IMR-90 (cell line): ENCODE measurements around the gene LDHAL6A. TPM values are rescaled to one million over a fixed set of nuclear protein-coding genes. Genes with fewer than 3 reads are reported as not detected.

Experiments
- ATAC-seq: fragments of 200-7000 bp; cut with Tn5 transposase; 2 replicates; pipeline ENCODE4 v1.9.1; 2020; ENCODE audit warnings: low read depth, mild to moderate bottlenecking, moderate library complexity
- BruUV-seq: library from RNA; stranded (reverse); fragments of 400-500 nt; replicated peaks from 2 replicates; lab custom pipeline; 2021; lab: Mats Ljungman, UMichigan
- CTCF ChIA-PET: fragments of 300-600 bp; formaldehyde crosslinking; extraction: SDS; loops from one replicate; lab custom pipeline; 2021; ENCODE audit warnings: antibody characterized with exemption; lab: Yijun Ruan, JAX
- POLR2A ChIA-PET: fragments of 300-600 bp; sonication (Branson Sonifier 250); formaldehyde crosslinking; loops from one replicate; lab custom pipeline; 2022; ENCODE audit warnings: antibody characterized with exemption; ENCODE audit not compliant: unreplicated experiment; lab: Charles Lee
- DNase-seq: peaks from one replicate; pipeline ENCODE4 v3.0.0; 2013
- H2AFZ ChIP-seq: replicated peaks from 2 replicates; pipeline ENCODE3; 2013; ENCODE audit warnings: low read length, mild to moderate bottlenecking; ENCODE audit not compliant: poor library complexity
- H2AK5ac ChIP-seq: 2 replicates; pipeline ENCODE4 v1.6.1; 2013; ENCODE audit warnings: low read depth, low read length, inconsistent platforms
- H2AK9ac ChIP-seq: replicated peaks from 2 replicates; pipeline ENCODE3; 2013; ENCODE audit warnings: mild to moderate bottlenecking, low read depth, low read length, moderate library complexity; ENCODE audit not compliant: poor library complexity
- H2BK120ac ChIP-seq: 2 replicates; pipeline ENCODE4 v1.6.1; 2013; ENCODE audit warnings: low read depth, low read length, inconsistent platforms
- H2BK15ac ChIP-seq: 3 replicates; pipeline ENCODE4 v1.6.1; 2013; ENCODE audit warnings: low read depth, low read length, inconsistent platforms
- H2BK20ac ChIP-seq: 2 replicates; pipeline ENCODE4 v1.6.1; 2013; ENCODE audit warnings: low read depth, mild to moderate bottlenecking, inconsistent platforms, low read length, moderate library complexity
- H2BK5ac ChIP-seq: 2 replicates; pipeline ENCODE4 v1.6.1; 2013; ENCODE audit warnings: mild to moderate bottlenecking, low read depth, low read length, inconsistent platforms; ENCODE audit not compliant: poor library complexity, severe bottlenecking
- H3K14ac ChIP-seq: replicated peaks from 2 replicates; pipeline ENCODE4 v1.6.1; 2013; ENCODE audit warnings: low read depth, low read length, inconsistent platforms
- H3K18ac ChIP-seq: 2 replicates; pipeline ENCODE4 v1.6.1; 2013; ENCODE audit warnings: low read depth, low read length, control low read depth
- H3K23ac ChIP-seq: 2 replicates; pipeline ENCODE4 v1.6.1; 2013; ENCODE audit warnings: low read depth, low read length, inconsistent platforms
- H3K27ac ChIP-seq: 2 replicates; pipeline ENCODE4 v1.5.1; 2013; ENCODE audit warnings: mild to moderate bottlenecking, control low read depth, low read length; ENCODE audit not compliant: insufficient read depth
- H3K27me3 ChIP-seq: 2 replicates; pipeline ENCODE4 v1.6.1; 2013; ENCODE audit warnings: low read length; ENCODE audit not compliant: control insufficient read depth, insufficient read depth
- H3K36me3 ChIP-seq: 2 replicates; pipeline ENCODE4 v1.6.1; 2013; ENCODE audit warnings: low read length, mixed read lengths; ENCODE audit not compliant: control insufficient read depth, insufficient read depth
- H3K4ac ChIP-seq: 2 replicates; pipeline ENCODE4 v1.6.1; 2013; ENCODE audit warnings: low read depth, low read length, inconsistent platforms
- H3K4me1 ChIP-seq: 2 replicates; pipeline ENCODE4 v1.6.1; 2013; ENCODE audit warnings: low read length, mixed read lengths; ENCODE audit not compliant: control insufficient read depth, insufficient read depth
- H3K4me2 ChIP-seq: 2 replicates; pipeline ENCODE4 v1.6.1; 2013; ENCODE audit warnings: low read depth, mild to moderate bottlenecking, control low read depth, low read length, moderate library complexity
- H3K4me3 ChIP-seq: 2 replicates; pipeline ENCODE4 v1.5.1; 2013; ENCODE audit warnings: low read depth, mild to moderate bottlenecking, control low read depth, low read length, moderate library complexity; ENCODE audit not compliant: insufficient read depth
- H3K56ac ChIP-seq: 2 replicates; pipeline ENCODE4 v1.6.1; 2013; ENCODE audit warnings: low read length, inconsistent platforms; ENCODE audit not compliant: insufficient read depth; ENCODE audit errors: extremely low read depth
- H3K79me1 ChIP-seq, 2 experiments: 2 replicates each; pipeline ENCODE4 v1.6.1; 2013; ENCODE audit warnings: low read length in 2 of 2, inconsistent platforms in 1 of 2, low read depth in 1 of 2
- H3K9ac ChIP-seq: 2 replicates; pipeline ENCODE4 v1.6.1; 2013; ENCODE audit warnings: low read depth, low read length, control low read depth
- H3K9me1 ChIP-seq: 2 replicates; pipeline ENCODE4 v1.6.1; 2013; ENCODE audit warnings: low read length, inconsistent platforms; ENCODE audit not compliant: insufficient read depth
- H3K9me3 ChIP-seq: 2 replicates; pipeline ENCODE4 v1.6.1; 2013; ENCODE audit warnings: low read length; ENCODE audit not compliant: control insufficient read depth, insufficient read depth
- H4K20me1 ChIP-seq: 2 replicates; pipeline ENCODE4 v1.6.1; 2013; ENCODE audit warnings: low read length, inconsistent platforms; ENCODE audit not compliant: insufficient read depth
- H4K5ac ChIP-seq: 2 replicates; pipeline ENCODE4 v1.6.1; 2013; ENCODE audit warnings: mild to moderate bottlenecking, low read depth, low read length, control low read depth
- H4K8ac ChIP-seq, 2 experiments: 2 replicates each; pipeline ENCODE4 v1.6.1; 2013; ENCODE audit warnings: low read depth in 2 of 2, low read length in 2 of 2, control low read depth in 1 of 2, inconsistent platforms in 1 of 2
- H4K91ac ChIP-seq: 2 replicates; pipeline ENCODE4 v1.6.1; 2013; ENCODE audit warnings: low read depth, low read length, inconsistent platforms; ENCODE audit not compliant: insufficient read depth
- BHLHE40 ChIP-seq: fragments of 150-350 bp; IDR thresholded peaks from 2 replicates; pipeline ENCODE4 v1.6.1; 2016; ENCODE audit warnings: mild to moderate bottlenecking, low read depth, low read length
- CEBPB ChIP-seq: IDR thresholded peaks from 2 replicates; pipeline ENCODE4 v1.6.1; 2012; ENCODE audit warnings: low read depth, low read length, improper control_type of control experiment
- CHD1 ChIP-seq: IDR thresholded peaks from 2 replicates; pipeline ENCODE4 v1.6.1; 2012; ENCODE audit warnings: low read depth, low read length, improper control_type of control experiment
- CTCF ChIP-seq: conservative IDR thresholded peaks from 2 replicates; pipeline ENCODE4 v1.5.1; 2012; ENCODE audit warnings: mild to moderate bottlenecking, low read depth, low read length, improper control_type of control experiment
- ELK1 ChIP-seq: fragments of 150-350 bp; IDR thresholded peaks from 2 replicates; pipeline ENCODE4 v1.6.1; 2016; ENCODE audit warnings: low read depth, mild to moderate bottlenecking, low read length, moderate library complexity, borderline replicate concordance
- MAFK ChIP-seq: IDR thresholded peaks from 2 replicates; pipeline ENCODE4 v1.6.1; 2012; ENCODE audit warnings: low read depth, low read length, improper control_type of control experiment
- MAZ ChIP-seq: IDR thresholded peaks from 2 replicates; pipeline ENCODE4 v1.6.1; 2012; ENCODE audit warnings: low read depth, mild to moderate bottlenecking, low read length, improper control_type of control experiment, moderate library complexity, borderline replicate concordance
- MXI1 ChIP-seq: IDR thresholded peaks from 2 replicates; pipeline ENCODE4 v1.6.1; 2012; ENCODE audit warnings: low read depth, mild to moderate bottlenecking, low read length, moderate library complexity, borderline replicate concordance
- NFE2L2 ChIP-seq: fragments of 150-350 bp; IDR thresholded peaks from 2 replicates; pipeline ENCODE4 v1.6.1; 2016; ENCODE audit warnings: low read depth, mild to moderate bottlenecking, low read length
- POLR2A ChIP-seq: IDR thresholded peaks from 2 replicates; pipeline ENCODE4 v1.6.1; 2012; ENCODE audit warnings: mild to moderate bottlenecking, low read depth, low read length
- RAD21 ChIP-seq: IDR thresholded peaks from 2 replicates; pipeline ENCODE4 v1.6.1; 2012; ENCODE audit warnings: low read length, improper control_type of control experiment
- RCOR1 ChIP-seq: IDR thresholded peaks from 2 replicates; pipeline ENCODE4 v1.6.1; 2012; ENCODE audit warnings: mild to moderate bottlenecking, low read length, improper control_type of control experiment; ENCODE audit not compliant: insufficient replicate concordance
- SMC3 ChIP-seq: fragments of 150-350 bp; IDR thresholded peaks from 2 replicates; pipeline ENCODE4 v1.6.1; 2016; ENCODE audit warnings: low read depth, mild to moderate bottlenecking, antibody characterized with exemption, low read length, moderate library complexity
- USF2 ChIP-seq: fragments of 150-350 bp; IDR thresholded peaks from 2 replicates; pipeline ENCODE4 v1.6.1; 2017; ENCODE audit warnings: mild to moderate bottlenecking, antibody characterized with exemption, low read length, low read depth
- WGBS, 2 experiments: methylation state at CpG; one replicate each; pipeline versions ENCODE4 v1.1.5 to v1.1.7; 2013; ENCODE audit warnings: missing lambda C conversion rate in 2 of 2; ENCODE audit not compliant: insufficient read length in 1 of 2; ENCODE audit errors: extremely low coverage in 2 of 2; 5-methylcytosine and 5-hydroxymethylcytosine counted together
- dilution Hi-C: fragments of 300-500 bp; cut with HindIII; formaldehyde crosslinking; loops from one replicate; pipeline ENCODE4 v1.14.3; 2018; ENCODE audit warnings: low sequenced_read_pairs; ENCODE audit not compliant: unreplicated experiment
- in situ Hi-C: fragments of 300-500 bp; cut with MboI; formaldehyde crosslinking; loops from 3 replicates; pipeline ENCODE4 v1.14.3; 2019; ENCODE audit warnings: low sequenced_read_pairs, inconsistent platforms, mixed read lengths
- intact Hi-C: fragments of 100-400 bp; cut with micrococcal nuclease; formaldehyde crosslinking; loops from 2 replicates; pipeline ENCODE4 v1.10.0; 2022
- polyA plus RNA-seq, 3 experiments: library from polyadenylated mRNA; depleted of rRNA; stranded (reverse); fragments of >200 nt; gene quantifications; 2 replicates each; pipeline ENCODE4 v1.2.3, GENCODE V29; 2012; ENCODE audit warnings: low replicate concordance in 1 of 3
- total RNA-seq: library from RNA; depleted of rRNA; stranded (reverse); fragments of >200 nt; gene quantifications from 2 replicates; pipeline ENCODE4 v1.2.3, GENCODE V29; 2012

Gene LDHAL6A
- total and polyA plus RNA-seq, 2 of the 4 experiments (the other 2 are of a cell fraction) = not detected

GRCh38 chr11:18461909-18462308, 6.3 kb downstream of the LDHAL6A start:
- H2BK15ac ChIP-seq = no peak overlapping the region
- no peaks in the 10 kb centered on the region for H3K36me3 ChIP-seq
- 96% methylated on average over 4 of the region's 6 CpGs; no CpG with 5 or more reads in 1 of the 2 experiments for whole genome bisulfite sequencing, 2 experiments
- intact Hi-C loops (no loop called here), in situ Hi-C loops (no loop called here), dilution Hi-C loops (no loop called here)
- no peaks in the 10 kb centered on the region for H4K20me1 ChIP-seq
- no peak overlapping the region for H2BK5ac ChIP-seq
- H3K4me2 ChIP-seq = no peak overlapping the region
- no TSS peak for BruUV-seq
- no peak overlapping the region for H2BK120ac ChIP-seq
- H3K23ac ChIP-seq = no peak overlapping the region
- H3K18ac ChIP-seq = no peak overlapping the region
- H3K4ac ChIP-seq = no peak overlapping the region
- no peak overlapping the region for H2BK20ac ChIP-seq
- CTCF ChIA-PET = no interaction called here
- no peak overlapping the region for H2AK9ac ChIP-seq
- H4K5ac ChIP-seq = no peak overlapping the region
- peaks cover 1% of the 10 kb centered on the region; the same call in 1 of the 2 replicates for H3K27me3 ChIP-seq
- H3K9me1 ChIP-seq = no peaks in the 10 kb centered on the region
- H2AK5ac ChIP-seq = no peak overlapping the region
- H3K56ac ChIP-seq = no peak overlapping the region
- no peak overlapping the region for H4K8ac ChIP-seq
- H3K4me3 ChIP-seq = no peak overlapping the region
- no peak overlapping the region for H4K91ac ChIP-seq
- TF ChIP-seq RCOR1 = no peak
- no peak for TF ChIP-seq MAFK
- no peak for TF ChIP-seq SMC3
- TF ChIP-seq POLR2A = no peak
- TF ChIP-seq CTCF = no peak
- TF ChIP-seq CEBPB = no peak
- TF ChIP-seq MXI1 = no peak
- TF ChIP-seq ELK1 = no peak
- no peak for TF ChIP-seq MAZ
- no peak for TF ChIP-seq USF2
- no peak for TF ChIP-seq RAD21
- no peak for TF ChIP-seq CHD1
- TF ChIP-seq BHLHE40 = no peak
- no peak for TF ChIP-seq NFE2L2
- no peak overlapping the region for H3K27ac ChIP-seq
- H3K4me1 ChIP-seq = no peaks in the 10 kb centered on the region
- no peak overlapping the region for H3K14ac ChIP-seq
- H3K9ac ChIP-seq = no peak overlapping the region
- DNase-seq (no peak), ATAC-seq (no peak)
- POLR2A ChIA-PET = no interaction called here
- no peaks in the 10 kb centered on the region for H3K79me1 ChIP-seq
- no peaks in the 10 kb centered on the region for H3K9me3 ChIP-seq
- H2AFZ ChIP-seq = no peak overlapping the region
